NT2/D1 (cell line): ENCODE results near the gene RHOV.

Experiments used
- DNase-seq: peaks from one replicate; pipeline ENCODE4 v3.0.0-alpha.2; 2011; ENCODE audit warnings: low read depth, low spot score
- H3K27me3 ChIP-seq: 2 replicates; pipeline ENCODE4 v1.6.0; 2011; ENCODE audit warnings: mild to moderate bottlenecking; ENCODE audit not compliant: insufficient read length, insufficient read depth
- H3K36me3 ChIP-seq: 2 replicates; pipeline ENCODE4 v1.6.1; 2011; ENCODE audit warnings: mild to moderate bottlenecking, low read length, mixed read lengths; ENCODE audit not compliant: insufficient read depth, insufficient read length
- H3K4me1 ChIP-seq: 2 replicates; pipeline ENCODE4 v1.5.1; 2011; ENCODE audit not compliant: insufficient read depth, insufficient read length
- H3K4me3 ChIP-seq: 2 replicates; pipeline ENCODE4 v1.5.1; 2011; ENCODE audit warnings: low read depth; ENCODE audit not compliant: insufficient read length
- H3K9ac ChIP-seq: 2 replicates; pipeline ENCODE4 v1.6.0; 2011; ENCODE audit warnings: low read depth; ENCODE audit not compliant: insufficient read length
- H3K9me3 ChIP-seq: 2 replicates; pipeline ENCODE4 v1.5.1; 2011; ENCODE audit warnings: mild to moderate bottlenecking, low read length; ENCODE audit not compliant: insufficient read depth
- SUZ12 ChIP-seq: IDR thresholded peaks from 2 replicates; pipeline ENCODE4 v1.6.1; 2011; ENCODE audit not compliant: insufficient read length, insufficient read depth; ENCODE audit errors: extremely low read depth
- YY1 ChIP-seq: IDR thresholded peaks from 2 replicates; pipeline ENCODE4 v1.6.1; 2011; ENCODE audit not compliant: insufficient read length, insufficient read depth
- ZNF274 ChIP-seq: IDR thresholded peaks from 2 replicates; pipeline ENCODE4 v1.6.1; 2011; ENCODE audit warnings: mild to moderate bottlenecking, low read depth, low read length

The RHOV gene

GRCh38 chr15:40873694-40874561 is at the start of gene RHOV:
RHOV (minus strand) TSS chr15:40874234; CDS start chr15:40874139, 95 bp downstream.
- H3K36me3 ChIP-seq: no peaks in the 10 kb centered on the region
- H3K4me1 ChIP-seq: peaks cover 7% of the 10 kb centered on the region
- DNase-seq: no peak
- peak within 1 kb of the TSS; percentile 42 for H3K4me3 ChIP-seq
- TF ChIP-seq ZNF274 (no peak), YY1 (no peak), SUZ12 (no peak)
- H3K27me3 ChIP-seq: no peaks in the 10 kb centered on the region
- H3K9ac ChIP-seq: peak within 1 kb of the TSS; percentile 61
- no peaks in the 10 kb centered on the region for H3K9me3 ChIP-seq

GRCh38 chr15:40923551-40923950 is 49.5 kb upstream of the RHOV start:
- no peak for DNase-seq
- peaks cover 99% of the 10 kb centered on the region for H3K27me3 ChIP-seq
- TF ChIP-seq YY1 (no peak), ZNF274 (no peak), SUZ12 (no peak)
- H3K9me3 ChIP-seq: no peaks in the 10 kb centered on the region
- H3K4me3 ChIP-seq: no peak overlapping the region
- H3K36me3 ChIP-seq: no peaks in the 10 kb centered on the region
- H3K4me1 ChIP-seq: peaks cover 20% of the 10 kb centered on the region
- H3K9ac ChIP-seq: no peak overlapping the region

- H3K9me3 ChIP-seq: no peaks in the 10 kb centered on the region
- H3K36me3 ChIP-seq: no peaks in the 10 kb centered on the region
- no peak for DNase-seq
- no peak overlapping the region for H3K4me3 ChIP-seq
- peaks cover 22% of the 10 kb centered on the region for H3K4me1 ChIP-seq
- H3K9ac ChIP-seq: no peak overlapping the region
- TF ChIP-seq ZNF274: no peak
- TF ChIP-seq SUZ12: no peak
- no peak for TF ChIP-seq YY1
- peaks cover 100% of the 10 kb centered on the region for H3K27me3 ChIP-seq
Measured at GRCh38 chr15:40922608-40923005, 48.6 kb upstream of the RHOV start.

DNA sequence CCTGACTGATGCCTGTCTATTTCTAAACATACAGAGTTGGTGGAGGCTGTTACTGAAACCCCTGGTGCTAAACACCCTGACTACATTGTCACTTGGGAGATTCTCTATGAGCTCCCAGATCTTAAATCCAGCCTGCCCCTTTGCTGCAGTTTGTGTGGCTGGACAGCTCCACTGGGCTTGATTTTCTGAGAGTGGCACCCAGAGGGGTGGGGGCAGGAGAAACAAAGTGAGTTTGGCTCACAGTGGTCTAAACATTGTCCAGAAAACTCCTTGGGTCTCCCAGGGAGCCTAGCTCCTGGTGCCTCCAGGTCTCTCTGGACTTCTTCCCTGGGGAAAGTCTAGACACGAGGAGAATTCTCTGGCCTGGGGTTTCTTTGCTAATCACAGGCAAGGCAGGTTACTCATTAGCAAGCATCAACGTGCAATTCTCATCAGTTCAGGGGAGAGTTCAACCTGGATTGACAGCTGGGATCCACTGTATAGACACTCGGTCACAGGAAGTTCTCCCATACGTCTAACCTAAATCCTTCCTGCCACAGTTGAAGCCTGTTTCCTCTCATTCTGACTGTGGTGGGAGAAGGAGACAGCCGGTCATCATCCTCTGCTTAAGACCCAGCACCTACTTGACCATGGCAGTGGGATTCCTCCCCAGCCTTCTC is 48.0 kb upstream of the RHOV start:
- no peak for DNase-seq
- peaks cover 100% of the 10 kb centered on the region for H3K27me3 ChIP-seq
- H3K4me1 ChIP-seq: peaks cover 20% of the 10 kb centered on the region
- H3K36me3 ChIP-seq: no peaks in the 10 kb centered on the region
- TF ChIP-seq YY1 (no peak), SUZ12 (no peak), ZNF274 (no peak)
- no peaks in the 10 kb centered on the region for H3K9me3 ChIP-seq
- no peak overlapping the region for H3K9ac ChIP-seq
- no peak overlapping the region for H3K4me3 ChIP-seq

- H3K4me3 ChIP-seq: no peak overlapping the region
- no peaks in the 10 kb centered on the region for H3K36me3 ChIP-seq
- peaks cover 17% of the 10 kb centered on the region for H3K4me1 ChIP-seq
- TF ChIP-seq SUZ12 (no peak), YY1 (no peak), ZNF274 (no peak)
- DNase-seq: no peak
- no peaks in the 10 kb centered on the region for H3K9me3 ChIP-seq
- H3K27me3 ChIP-seq: peaks cover 94% of the 10 kb centered on the region
- no peak overlapping the region for H3K9ac ChIP-seq
Measured at GRCh38 chr15:40918799-40919392, 44.9 kb upstream of the RHOV start.

DNA sequence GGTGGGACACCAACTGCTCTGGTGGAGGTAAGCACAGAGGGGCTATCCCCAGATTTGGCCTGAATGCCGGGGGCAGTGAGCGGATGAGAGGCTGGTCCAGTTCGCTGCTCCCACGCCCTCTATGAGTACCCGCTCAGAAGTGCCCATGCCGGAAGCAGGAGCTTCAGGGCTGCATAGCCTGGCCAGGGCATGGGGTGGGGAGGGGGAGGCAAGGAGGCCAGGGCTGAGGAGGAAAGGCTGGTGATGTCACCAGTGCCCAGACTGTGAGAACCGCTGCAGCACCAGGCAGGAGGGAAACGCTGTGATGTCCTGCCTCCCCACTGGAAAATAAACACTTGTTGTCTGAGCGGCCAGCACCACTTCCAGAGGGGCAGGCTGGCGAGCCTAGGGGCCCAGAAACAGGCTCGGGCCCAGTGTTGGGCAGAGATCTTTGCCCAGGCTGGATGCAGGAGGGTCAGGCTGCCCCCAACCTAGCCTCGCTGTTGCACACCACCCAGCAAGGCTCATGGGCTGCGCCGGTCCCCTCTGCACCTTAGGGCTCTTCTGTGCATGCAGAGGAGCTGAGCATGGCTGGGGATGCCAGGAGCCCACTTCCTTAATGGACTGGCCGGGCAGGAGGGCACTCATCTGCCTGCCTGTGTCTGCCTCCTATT is 44.2 kb upstream of the RHOV start:
- no peaks in the 10 kb centered on the region for H3K9me3 ChIP-seq
- H3K27me3 ChIP-seq: peaks cover 88% of the 10 kb centered on the region
- H3K36me3 ChIP-seq: no peaks in the 10 kb centered on the region
- DNase-seq: no peak
- H3K9ac ChIP-seq: no peak overlapping the region
- H3K4me1 ChIP-seq: peaks cover 18% of the 10 kb centered on the region
- no peak for TF ChIP-seq YY1
- no peak for TF ChIP-seq ZNF274
- TF ChIP-seq SUZ12: no peak
- H3K4me3 ChIP-seq: no peak overlapping the region

DNA sequence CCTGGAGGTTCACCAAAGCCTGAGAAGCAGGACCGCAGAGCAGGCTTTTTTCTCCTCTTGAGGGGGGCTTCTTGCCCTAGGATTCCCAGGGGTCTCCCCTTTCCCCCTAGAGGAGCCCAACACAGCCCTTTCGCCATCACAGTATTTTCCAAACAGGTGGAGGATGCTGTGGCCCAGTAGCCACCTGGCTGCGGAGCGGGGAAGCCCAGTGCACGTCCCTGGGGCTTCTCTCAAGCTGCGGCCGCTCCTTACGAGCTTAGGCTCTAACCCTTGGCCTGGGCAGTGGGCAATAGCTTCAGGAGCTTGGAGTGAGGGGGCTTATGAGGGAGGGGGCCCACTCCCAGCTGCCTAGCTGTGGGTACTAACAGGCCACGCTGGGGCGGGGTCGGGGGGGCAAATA is 43.6 kb upstream of the RHOV start:
- no peaks in the 10 kb centered on the region for H3K36me3 ChIP-seq
- no peak overlapping the region for H3K9ac ChIP-seq
- TF ChIP-seq YY1 (no peak), ZNF274 (no peak), SUZ12 (no peak)
- peaks cover 21% of the 10 kb centered on the region for H3K4me1 ChIP-seq
- DNase-seq: no peak
- no peak overlapping the region for H3K4me3 ChIP-seq
- H3K9me3 ChIP-seq: no peaks in the 10 kb centered on the region
- H3K27me3 ChIP-seq: peaks cover 82% of the 10 kb centered on the region
